HFFc6 (cell line): ENCODE results near the gene RAB2B. TPM values are rescaled to one million over a fixed set of nuclear protein-coding genes. Genes with fewer than 3 reads are reported as not detected.

Source experiments
- DNase-seq: peaks from one replicate; pipeline ENCODE4 v3.0.0-alpha.2; 2018
- H3K27ac Mint-ChIP-seq: 2 replicates; pipeline ENCODE4 v1.8.0; 2020; ENCODE audit warnings: mild to moderate bottlenecking, mixed read lengths
- H3K27me3 Mint-ChIP-seq: 2 replicates; pipeline ENCODE4 v1.8.0; 2021; ENCODE audit warnings: mild to moderate bottlenecking, moderate library complexity, mixed read lengths; ENCODE audit not compliant: insufficient read depth
- H3K36me3 Mint-ChIP-seq: 2 replicates; pipeline ENCODE4 v1.8.0; 2021; ENCODE audit warnings: low read depth, mixed read lengths
- H3K4me1 Mint-ChIP-seq: 2 replicates; pipeline ENCODE4 v1.8.0; 2020; ENCODE audit warnings: low read depth, mixed read lengths
- H3K4me3 Mint-ChIP-seq: 2 replicates; pipeline ENCODE4 v1.8.0; 2020; ENCODE audit warnings: mild to moderate bottlenecking, moderate library complexity, mixed read lengths
- H3K9me3 Mint-ChIP-seq: 2 replicates; pipeline ENCODE4 v1.8.0; 2020; ENCODE audit warnings: mild to moderate bottlenecking, mixed read lengths
- total RNA-seq, 6 experiments: library from RNA; stranded (reverse); fragmentation: NEBNext Ultra II Directional; extraction: Animal tissue kit (Norgen Biotek cat#: 25700); gene quantifications; 2 replicates in 1 of 6; 3 replicates in 5 of 6; pipeline ENCODE4 v1.2.3, GENCODE V29; 2021
- TF ChIP-seq, protein P1 (sequence below): fragments of 200-600 bp; sonication (generic); IDR thresholded peaks from 2 replicates; pipeline ENCODE4 v1.5.0; 2021; ENCODE audit warnings: antibody characterized with exemption, mild to moderate bottlenecking

The RAB2B gene
- total RNA-seq, 6 experiments from 2014 or later: 20.2 to 22.9 (median 21.3) TPM

DNA sequence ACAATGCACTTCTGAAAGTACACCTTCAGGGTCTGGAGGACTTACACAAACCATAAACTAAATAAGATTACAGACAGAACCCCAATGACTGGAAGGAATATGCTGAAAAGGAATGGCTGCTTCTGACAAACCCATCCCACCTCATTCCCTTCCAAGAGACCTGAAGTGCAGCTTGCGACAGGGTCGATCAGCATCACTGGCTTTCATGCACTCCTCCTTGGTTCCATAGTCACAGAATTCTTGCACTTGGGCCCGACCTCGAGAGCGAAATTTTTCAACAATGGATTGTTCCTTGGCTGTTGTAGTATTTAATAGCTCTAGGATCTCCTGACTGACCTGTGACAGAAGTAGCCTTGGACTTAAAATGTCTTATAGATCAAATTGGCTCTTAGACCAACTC is 24.8 kb upstream of the RAB2B start:
- TF ChIP-seq, protein P1, sequence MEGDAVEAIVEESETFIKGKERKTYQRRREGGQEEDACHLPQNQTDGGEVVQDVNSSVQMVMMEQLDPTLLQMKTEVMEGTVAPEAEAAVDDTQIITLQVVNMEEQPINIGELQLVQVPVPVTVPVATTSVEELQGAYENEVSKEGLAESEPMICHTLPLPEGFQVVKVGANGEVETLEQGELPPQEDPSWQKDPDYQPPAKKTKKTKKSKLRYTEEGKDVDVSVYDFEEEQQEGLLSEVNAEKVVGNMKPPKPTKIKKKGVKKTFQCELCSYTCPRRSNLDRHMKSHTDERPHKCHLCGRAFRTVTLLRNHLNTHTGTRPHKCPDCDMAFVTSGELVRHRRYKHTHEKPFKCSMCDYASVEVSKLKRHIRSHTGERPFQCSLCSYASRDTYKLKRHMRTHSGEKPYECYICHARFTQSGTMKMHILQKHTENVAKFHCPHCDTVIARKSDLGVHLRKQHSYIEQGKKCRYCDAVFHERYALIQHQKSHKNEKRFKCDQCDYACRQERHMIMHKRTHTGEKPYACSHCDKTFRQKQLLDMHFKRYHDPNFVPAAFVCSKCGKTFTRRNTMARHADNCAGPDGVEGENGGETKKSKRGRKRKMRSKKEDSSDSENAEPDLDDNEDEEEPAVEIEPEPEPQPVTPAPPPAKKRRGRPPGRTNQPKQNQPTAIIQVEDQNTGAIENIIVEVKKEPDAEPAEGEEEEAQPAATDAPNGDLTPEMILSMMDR: no peak
- no peak overlapping the region for H3K4me3 Mint-ChIP-seq

DNA sequence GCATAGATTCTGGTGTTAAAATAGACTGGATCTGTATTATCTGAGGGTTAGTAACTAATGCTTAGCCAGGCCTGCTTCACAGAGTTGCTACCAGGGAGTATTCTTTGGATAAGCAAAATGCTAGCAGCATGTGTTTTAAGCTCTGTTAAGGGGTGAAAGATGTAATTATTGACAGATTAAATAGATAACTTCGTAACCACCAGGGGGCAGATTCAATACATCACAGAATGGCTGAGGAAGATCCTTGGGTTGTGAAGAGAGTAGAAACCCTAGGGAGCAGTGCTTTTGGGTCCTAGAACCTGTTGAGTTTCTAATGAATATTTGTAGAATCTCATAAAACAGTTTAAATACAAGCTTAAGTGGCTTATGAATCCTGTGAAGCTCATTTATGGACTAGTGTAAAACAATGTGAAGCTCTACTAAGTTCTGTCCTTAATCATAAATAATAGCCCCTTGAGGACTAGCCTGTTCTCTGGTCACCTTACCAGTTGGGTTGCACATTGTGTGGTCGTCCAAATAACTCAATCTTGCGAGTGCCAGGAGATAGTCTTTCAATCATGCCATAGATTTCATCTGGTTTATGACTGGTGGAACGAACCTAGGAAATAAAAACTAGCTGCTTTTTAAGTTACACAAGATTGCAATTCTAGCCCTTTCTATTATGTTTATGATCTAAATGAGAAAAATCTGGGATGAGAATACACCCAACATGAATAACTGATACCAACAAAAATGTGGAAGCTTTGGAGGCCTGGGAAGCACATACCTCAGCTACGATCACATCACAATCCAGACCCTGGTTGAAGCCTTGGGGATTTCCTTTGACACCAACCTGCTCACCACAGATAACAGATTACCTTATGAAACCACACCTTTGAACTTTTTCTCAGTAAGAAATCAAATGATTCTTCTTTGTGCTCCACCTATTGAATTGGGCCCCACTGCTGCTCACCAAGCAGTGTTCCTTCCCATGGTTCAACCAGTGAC is 22.1 kb upstream of the RAB2B start:
- Mint-ChIP-seq H3K27ac (peak overlapping the region; percentile 41), H3K4me3 (no peak overlapping the region), H3K9me3 (no peaks in the 10 kb centered on the region), H3K36me3 (peaks cover 27% of the 10 kb centered on the region), H3K4me1 (peaks cover 18% of the 10 kb centered on the region), H3K27me3 (no peaks in the 10 kb centered on the region; the same call in 1 of the 2 replicates)
- TF ChIP-seq, protein P1: peak; percentile 84
- DNase-seq: peak; percentile 39

More for the DNA sequence above, 24.8 kb upstream of the RAB2B start:
- DNase-seq: no peak
- no peaks in the 10 kb centered on the region for H3K9me3 Mint-ChIP-seq
- peaks cover 11% of the 10 kb centered on the region for H3K4me1 Mint-ChIP-seq
- H3K27me3 Mint-ChIP-seq: no peaks in the 10 kb centered on the region
- peaks cover 20% of the 10 kb centered on the region for H3K36me3 Mint-ChIP-seq
- H3K27ac Mint-ChIP-seq: no peak overlapping the region

DNA sequence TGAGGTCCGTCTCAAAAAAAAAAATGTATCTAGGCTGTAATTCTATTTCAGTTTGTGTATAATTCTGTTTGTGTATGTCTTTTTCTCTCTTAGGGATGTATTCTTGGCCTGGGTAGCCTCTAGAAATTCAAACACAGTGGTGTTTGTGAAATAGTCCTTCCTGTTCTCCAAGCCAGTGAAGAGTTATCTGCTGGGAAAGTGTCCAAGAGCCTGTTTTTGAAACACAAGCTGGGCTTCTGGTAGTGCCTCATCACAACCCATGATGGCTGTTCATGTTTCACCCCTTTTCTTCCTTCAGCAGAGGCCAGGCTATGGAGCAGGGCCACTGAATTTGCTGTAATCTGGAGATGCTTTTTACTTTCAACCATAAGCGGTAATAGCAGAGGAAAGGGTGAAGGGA is 19.7 kb upstream of the RAB2B start:
- Mint-ChIP-seq H3K27me3 (no peaks in the 10 kb centered on the region; the same call in 1 of the 2 replicates), H3K4me1 (peaks cover 18% of the 10 kb centered on the region), H3K4me3 (no peak overlapping the region), H3K9me3 (no peaks in the 10 kb centered on the region), H3K36me3 (peaks cover 32% of the 10 kb centered on the region), H3K27ac (peak overlapping the region; percentile 40)
- TF ChIP-seq, protein P1: no peak
- DNase-seq: no peak

DNA sequence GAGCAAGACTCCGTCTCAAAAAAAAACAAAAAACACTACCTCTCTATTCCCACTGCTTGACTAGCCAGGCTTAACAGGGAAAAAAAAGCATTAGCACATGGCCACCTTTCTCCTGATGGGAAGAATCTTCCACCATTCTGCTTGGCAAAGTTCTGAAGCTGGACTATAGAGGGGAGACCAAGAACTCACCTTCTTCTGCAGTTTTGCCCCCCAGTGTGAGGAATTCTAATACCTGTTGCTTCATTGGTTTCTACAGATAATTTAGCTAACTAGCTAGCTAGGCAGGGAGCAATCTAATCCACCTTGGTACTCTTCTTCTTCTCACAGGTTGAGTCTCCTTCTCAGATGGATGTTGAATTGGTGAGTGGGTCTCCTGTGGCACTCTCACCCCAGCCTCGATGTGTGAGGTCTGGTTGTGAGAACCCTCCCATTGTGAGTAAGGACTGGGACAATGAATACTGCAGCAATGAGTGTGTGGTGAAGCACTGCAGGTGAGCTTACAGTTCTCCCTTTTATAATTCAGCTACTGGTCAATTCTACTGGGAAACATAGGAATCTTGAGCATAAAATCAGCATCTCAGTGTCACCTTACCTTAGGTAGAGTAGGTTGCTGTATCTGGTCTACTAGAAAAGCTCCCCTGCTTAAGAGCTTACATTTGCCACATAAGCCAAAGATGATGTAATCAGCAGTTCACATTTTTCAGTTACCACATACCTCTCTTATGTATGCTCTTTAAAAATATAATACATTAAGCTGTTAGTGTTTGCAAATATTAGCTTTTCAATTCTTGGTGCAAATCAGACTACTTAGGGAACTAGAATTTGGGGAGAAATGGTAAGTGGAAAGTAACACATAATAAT is 18.4 kb upstream of the RAB2B start:
- TF ChIP-seq, protein P1: no peak
- DNase-seq: peak; percentile 13
- H3K9me3 Mint-ChIP-seq: no peaks in the 10 kb centered on the region
- peaks cover 32% of the 10 kb centered on the region for H3K36me3 Mint-ChIP-seq
- peaks cover 18% of the 10 kb centered on the region for H3K4me1 Mint-ChIP-seq
- peak overlapping the region; percentile 32 for H3K27ac Mint-ChIP-seq
- H3K4me3 Mint-ChIP-seq: no peak overlapping the region
- no peaks in the 10 kb centered on the region; the same call in 1 of the 2 replicates for H3K27me3 Mint-ChIP-seq

DNA sequence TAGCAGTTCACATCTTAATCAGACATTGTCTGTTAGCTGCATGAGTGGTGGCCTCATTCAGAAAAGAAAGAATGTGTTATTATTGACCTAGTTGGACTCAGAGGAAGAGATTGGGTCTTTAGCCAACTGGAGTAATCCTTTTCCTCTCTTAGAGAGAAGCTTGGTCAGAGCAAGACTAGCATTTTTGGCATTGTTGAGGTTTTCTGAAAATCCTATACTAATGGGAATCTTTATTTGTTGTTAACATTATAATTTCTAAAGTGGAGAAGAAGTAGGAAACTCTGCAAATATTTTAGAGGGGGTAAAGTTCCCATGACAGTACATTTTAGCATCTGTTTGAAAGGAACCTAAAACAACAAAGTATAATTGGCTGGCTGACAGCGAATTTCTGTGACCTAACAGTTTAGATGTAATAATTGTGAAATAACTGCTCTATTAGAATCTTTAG is 9.9 kb upstream of the RAB2B start:
- H3K27me3 Mint-ChIP-seq: no peaks in the 10 kb centered on the region
- no peaks in the 10 kb centered on the region for H3K9me3 Mint-ChIP-seq
- peak overlapping the region; percentile 76 for H3K27ac Mint-ChIP-seq
- H3K36me3 Mint-ChIP-seq: peaks cover 13% of the 10 kb centered on the region
- TF ChIP-seq, protein P1: no peak
- H3K4me1 Mint-ChIP-seq: peaks cover 15% of the 10 kb centered on the region
- 0 out of 2 replicates have a peak overlapping the region, but pooled peaks have one; percentile 18 for H3K4me3 Mint-ChIP-seq
- peak; percentile 90 for DNase-seq
